Measurements from ENCODE around the gene MYF5.

DNA sequence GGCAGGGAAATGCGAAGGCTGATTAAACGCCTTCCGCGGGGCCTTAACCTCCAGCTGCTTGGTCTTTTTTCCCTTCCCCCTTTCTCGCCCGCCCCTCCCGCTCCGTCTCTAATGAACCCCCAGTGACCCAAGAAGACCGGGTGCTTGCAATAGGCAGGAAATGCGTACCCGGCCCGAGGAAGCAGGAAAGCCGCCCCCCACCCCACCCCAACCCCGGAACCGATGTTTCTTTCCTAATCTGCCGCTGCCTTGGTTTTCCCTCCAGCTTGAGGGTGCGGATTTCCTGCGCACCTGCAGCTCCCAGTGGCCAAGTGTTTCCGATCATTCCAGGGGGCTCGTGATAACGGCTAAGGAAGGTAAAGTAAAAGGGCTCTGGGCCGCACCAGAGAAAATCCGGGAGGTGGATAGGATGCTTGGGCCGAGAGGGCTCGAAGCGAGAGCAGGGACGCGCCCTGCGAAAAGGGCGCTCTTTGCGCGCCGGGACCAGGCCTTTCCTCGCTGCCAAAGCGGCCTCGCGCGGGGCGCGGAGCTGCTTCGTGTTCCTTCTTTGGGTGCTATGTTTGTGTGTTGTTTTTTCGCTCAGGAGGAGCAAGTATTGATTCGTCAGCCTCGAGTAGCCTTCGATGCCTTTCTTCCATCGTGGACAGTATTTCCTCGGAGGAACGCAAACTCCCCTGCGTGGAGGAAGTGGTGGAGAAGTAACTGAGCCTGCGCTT is 8.3 kb upstream of the MYF5 start:
- TF ChIP-seq CTCF (IDR thresholded peaks at IDR 0.05) (no peak), POLR2AphosphoS5 (IDR thresholded peaks at IDR 0.05) (no peak), EP300 (IDR thresholded peaks at IDR 0.05) (no peak), POLR2A (IDR thresholded peaks at IDR 0.05) (no peak)
